Activated CD4-positive, alpha-beta T cell treated with anti-CD3 and anti-CD28 coated beads, Interleukin-2, Interleukin-4, amounts not matched to agents 100 ng/mL and 50 ng/mL, durations not matched to agents 16 hours and 8 hours (primary cell): ENCODE results near the gene NR6A1.

ENCODE experiments used
- DNase-seq: peaks from one replicate; pipeline ENCODE4 v3.0.0-alpha.2; 2020; ENCODE audit warnings: low spot score

The NR6A1 gene

GRCh38 chr9:124470726-124471125 is 300.4 kb downstream of the NR6A1 start:
- DNase-seq, result no peak

DNA sequence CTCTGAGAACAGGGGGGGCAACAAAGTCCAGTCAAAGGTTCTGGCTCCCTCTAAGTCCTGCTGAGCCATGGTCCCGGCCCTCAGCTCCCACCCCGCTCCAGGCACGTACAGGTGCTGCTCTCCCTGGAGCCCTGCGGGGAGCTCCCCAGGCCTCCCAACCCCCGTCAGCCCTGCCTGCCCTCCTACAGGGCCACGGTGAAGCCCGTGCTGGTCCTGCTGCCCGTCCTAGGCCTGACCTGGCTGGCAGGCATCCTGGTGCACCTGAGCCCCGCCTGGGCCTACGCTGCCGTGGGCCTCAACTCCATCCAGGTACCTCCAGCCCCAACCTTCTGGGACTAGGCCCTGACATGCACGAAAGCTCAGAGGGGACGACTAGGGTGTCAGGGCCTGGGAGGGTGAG is 300.8 kb downstream of the NR6A1 start:
- DNase-seq, result no peak

- DNase-seq, result no peak
These were observed 301.9 kb downstream of the NR6A1 start for GRCh38 chr9:124469011-124469832.

GRCh38 chr9:124468061-124468740 is 302.9 kb downstream of the NR6A1 start:
- DNase-seq, result no peak

GRCh38 chr9:124467410-124468060 is 303.6 kb downstream of the NR6A1 start:
- no peak for DNase-seq
